Skeletal muscle satellite cell (primary cell): ENCODE data around the gene HTRA3.

Experiments
- H3K27me3 ChIP-seq: 2 replicates; pipeline ENCODE4 v1.7.0; 2013; ENCODE audit warnings: low read length; ENCODE audit not compliant: control insufficient read depth, insufficient read depth
- H3K36me3 ChIP-seq: 2 replicates; pipeline ENCODE4 v1.7.0; 2013; ENCODE audit warnings: mild to moderate bottlenecking, control low read depth, low read length; ENCODE audit not compliant: insufficient read depth
- H3K4me1 ChIP-seq: 2 replicates; pipeline ENCODE4 v1.7.0; 2013; ENCODE audit warnings: low read length; ENCODE audit not compliant: control insufficient read depth, insufficient read depth
- H3K4me2 ChIP-seq: 2 replicates; pipeline ENCODE4 v1.7.0; 2013; ENCODE audit warnings: mild to moderate bottlenecking, low read length
- H3K4me3 ChIP-seq: 2 replicates; pipeline ENCODE4 v1.7.0; 2013; ENCODE audit warnings: low read length
- H3K9ac ChIP-seq: 2 replicates; pipeline ENCODE4 v1.7.0; 2013; ENCODE audit warnings: mild to moderate bottlenecking, low read depth, low read length, moderate library complexity
- H3K9me3 ChIP-seq: replicated peaks from 2 replicates; pipeline ENCODE4 v1.7.0; 2013; ENCODE audit warnings: mild to moderate bottlenecking, control low read depth, low read length

HTRA3 gene

GRCh38 chr4:8355306-8355705 is 85.8 kb downstream of the HTRA3 start:
- H3K4me3 ChIP-seq: no peak overlapping the region
- no peak overlapping the region for H3K9ac ChIP-seq
- H3K36me3 ChIP-seq: no peaks in the 10 kb centered on the region
- peaks cover 21% of the 10 kb centered on the region for H3K4me1 ChIP-seq
- H3K27me3 ChIP-seq: peaks cover 8% of the 10 kb centered on the region
- H3K4me2 ChIP-seq: no peak overlapping the region
- no peaks in the 10 kb centered on the region for H3K9me3 ChIP-seq

GRCh38 chr4:8355864-8356565 is 86.5 kb downstream of the HTRA3 start:
- H3K9me3 ChIP-seq: no peaks in the 10 kb centered on the region
- peaks cover 8% of the 10 kb centered on the region for H3K27me3 ChIP-seq
- no peak overlapping the region for H3K4me2 ChIP-seq
- H3K36me3 ChIP-seq: no peaks in the 10 kb centered on the region
- no peak overlapping the region for H3K4me3 ChIP-seq
- H3K9ac ChIP-seq: no peak overlapping the region
- peaks cover 21% of the 10 kb centered on the region for H3K4me1 ChIP-seq
